Fibroblast of upper back skin (primary cell): ENCODE data around the gene WASF3.

Source experiments
- DNase-seq: peaks from one replicate; pipeline ENCODE4 v3.0.0-alpha.2; 2013

Gene WASF3

GRCh38 chr13:26688980-26689379 is 131.5 kb downstream of the WASF3 start:
- DNase-seq: no peak

DNA sequence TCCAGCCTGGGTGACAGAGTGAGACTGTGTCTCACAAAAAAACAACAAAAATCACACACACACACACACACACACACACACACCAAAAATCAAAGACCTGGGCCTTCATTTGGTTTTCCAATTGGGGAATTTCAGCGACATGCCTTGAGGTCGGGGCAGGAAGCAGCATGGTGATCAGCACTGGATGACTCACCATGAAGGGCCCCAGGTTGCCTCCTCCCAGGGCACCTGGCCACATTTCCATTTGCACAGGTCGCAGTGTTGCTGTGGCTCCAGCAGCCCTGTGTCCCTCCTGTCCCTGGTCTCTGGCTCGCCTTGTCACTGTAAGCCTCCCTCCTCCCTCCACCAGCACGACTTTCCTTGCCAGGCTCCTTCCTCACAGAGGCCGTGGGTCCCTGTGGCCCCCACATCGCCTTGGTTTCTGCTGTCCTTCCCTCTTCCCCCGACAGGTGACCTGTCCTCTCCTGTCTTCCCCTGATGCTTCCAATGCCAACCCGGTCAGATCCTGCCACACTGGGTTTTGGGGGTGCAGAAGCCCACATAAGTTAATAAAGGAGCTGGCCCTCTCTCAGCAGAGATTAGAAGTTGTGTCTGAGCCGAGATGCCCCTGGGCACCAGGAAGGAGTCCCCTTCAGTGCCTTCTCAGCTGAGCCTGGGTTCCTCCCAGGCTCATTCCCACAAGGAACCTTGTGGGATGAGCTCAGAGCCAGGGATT is 136.4 kb downstream of the WASF3 start:
- DNase-seq: no peak

- DNase-seq: no peak
These were observed 137.3 kb downstream of the WASF3 start for GRCh38 chr13:26694609-26695359.

DNA sequence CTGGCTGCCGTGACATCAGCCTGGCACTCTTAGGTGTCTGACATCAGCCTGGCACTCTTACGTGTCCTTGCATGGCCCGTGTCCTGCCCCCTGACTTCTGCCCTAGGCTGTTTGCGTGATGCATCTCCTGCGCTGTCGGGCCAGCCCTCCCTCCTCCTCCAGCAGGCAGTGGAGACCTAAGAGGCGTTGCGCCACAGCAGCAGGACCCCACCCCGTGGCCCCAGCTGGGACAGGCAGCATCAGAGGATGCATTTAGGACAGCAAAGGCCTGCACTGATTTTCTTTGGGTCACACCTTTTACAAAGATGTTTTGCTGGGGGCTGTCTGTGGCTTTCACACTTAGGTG is 137.8 kb downstream of the WASF3 start:
- DNase-seq: no peak

- no peak for DNase-seq
These were observed 138.4 kb downstream of the WASF3 start for GRCh38 chr13:26695891-26696311.

GRCh38 chr13:26697069-26697955 is 139.8 kb downstream of the WASF3 start:
- no peak for DNase-seq

DNA sequence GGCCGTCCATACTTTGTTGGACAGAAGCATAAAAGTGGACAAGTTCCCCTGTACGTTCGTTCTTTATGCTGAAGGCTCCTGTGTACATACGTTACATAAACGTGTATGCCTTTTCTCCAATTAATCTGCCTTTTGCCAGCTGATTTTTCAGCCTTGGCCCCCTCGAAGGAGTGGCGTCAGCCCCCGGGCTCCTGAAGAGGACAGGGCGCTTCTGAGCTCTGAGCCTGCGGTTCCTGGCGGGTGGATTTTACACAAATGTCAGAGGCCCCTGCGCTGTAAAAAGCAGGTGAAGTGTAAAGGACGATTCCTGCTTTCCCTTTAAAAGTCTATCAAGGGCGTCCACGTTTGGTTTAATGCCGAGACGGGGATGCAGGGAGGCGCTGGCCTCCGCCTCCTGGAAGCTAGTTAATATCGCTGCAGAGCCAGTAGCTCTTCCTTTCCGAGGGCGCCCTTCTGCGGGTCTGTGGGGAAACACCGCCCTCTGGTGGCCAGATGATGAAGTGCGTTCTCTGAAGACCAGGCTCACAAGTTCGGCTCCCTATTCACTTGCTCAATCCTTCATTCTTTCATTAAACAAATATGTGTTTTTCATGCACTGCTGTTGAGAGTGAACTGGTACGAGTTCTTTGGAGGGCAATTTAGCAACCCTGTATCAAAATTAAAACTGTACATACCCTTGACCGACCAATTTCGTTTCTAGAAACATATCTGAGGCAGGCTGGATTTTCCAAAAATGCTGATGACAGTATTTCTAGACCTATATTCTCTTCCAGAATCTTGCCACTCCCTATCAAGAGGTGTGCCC is 141.1 kb downstream of the WASF3 start:
- peak; percentile 78 for DNase-seq

- no peak for DNase-seq
These were observed 141.7 kb downstream of the WASF3 start for GRCh38 chr13:26699197-26699490.

DNA sequence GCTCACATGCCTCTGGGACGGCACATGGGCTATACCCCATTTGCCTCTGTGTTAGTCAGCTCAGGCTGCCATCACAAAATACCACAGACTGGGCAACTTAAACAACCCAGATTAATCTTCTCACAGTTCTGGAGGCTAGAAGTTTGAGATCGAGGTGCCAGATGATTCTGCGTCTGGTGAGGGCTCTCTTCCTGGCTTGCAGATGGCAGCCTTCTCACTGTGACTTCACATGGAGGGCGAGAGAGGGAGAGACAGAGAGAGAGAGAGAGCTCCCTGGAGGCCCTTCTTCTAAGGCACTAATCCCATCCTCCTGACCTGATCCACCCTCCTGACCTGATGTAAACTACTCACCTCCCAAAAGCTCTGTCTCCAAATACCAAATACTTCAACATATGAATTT is 148.1 kb downstream of the WASF3 start:
- no peak for DNase-seq

DNA sequence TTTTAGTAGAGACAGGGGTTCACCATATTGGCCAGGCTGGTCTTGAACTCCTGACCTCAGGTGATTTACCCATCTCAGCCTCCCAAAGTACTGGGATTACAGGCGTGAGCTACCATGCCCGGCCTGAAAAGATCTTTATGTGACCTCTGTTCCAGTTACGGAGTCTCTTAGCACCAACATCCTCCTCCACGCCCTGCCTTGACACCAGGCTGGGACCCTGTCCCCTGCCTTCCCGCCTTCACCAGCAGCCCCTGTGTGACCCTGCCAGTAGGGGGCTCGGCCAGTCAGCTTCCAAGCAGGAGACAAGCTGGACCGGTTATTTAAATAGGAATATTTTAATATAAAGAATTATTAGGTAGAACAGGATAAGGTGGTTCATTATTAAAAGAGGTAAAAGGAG is 148.9 kb downstream of the WASF3 start:
- DNase-seq: no peak

- DNase-seq: peak; percentile 36
These were observed 149.9 kb downstream of the WASF3 start for GRCh38 chr13:26707122-26708006.

- DNase-seq: no peak
These were observed 150.5 kb downstream of the WASF3 start for GRCh38 chr13:26708007-26708297.

DNA sequence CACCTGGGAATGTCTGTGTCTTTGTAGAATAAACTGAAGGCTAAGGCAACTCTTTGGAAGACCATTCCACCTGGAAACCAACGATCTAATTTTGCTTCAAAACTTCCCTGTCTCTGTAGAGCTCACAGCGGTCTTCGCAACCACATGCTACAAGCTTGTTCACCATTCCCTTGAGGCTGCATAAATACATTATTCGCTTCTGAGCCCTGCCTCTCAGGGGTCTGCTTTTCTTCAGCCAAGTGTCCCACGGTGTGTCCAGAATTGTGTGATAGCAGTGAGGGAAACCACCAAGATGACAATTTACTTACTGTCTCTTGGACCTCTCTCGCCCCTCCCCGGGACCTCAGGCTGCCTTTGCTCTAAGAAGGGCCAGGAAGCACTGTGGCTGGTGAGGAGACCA is 152.0 kb downstream of the WASF3 start:
- DNase-seq: no peak

- no peak for DNase-seq
These were observed 152.7 kb downstream of the WASF3 start for GRCh38 chr13:26710166-26710565.

DNA sequence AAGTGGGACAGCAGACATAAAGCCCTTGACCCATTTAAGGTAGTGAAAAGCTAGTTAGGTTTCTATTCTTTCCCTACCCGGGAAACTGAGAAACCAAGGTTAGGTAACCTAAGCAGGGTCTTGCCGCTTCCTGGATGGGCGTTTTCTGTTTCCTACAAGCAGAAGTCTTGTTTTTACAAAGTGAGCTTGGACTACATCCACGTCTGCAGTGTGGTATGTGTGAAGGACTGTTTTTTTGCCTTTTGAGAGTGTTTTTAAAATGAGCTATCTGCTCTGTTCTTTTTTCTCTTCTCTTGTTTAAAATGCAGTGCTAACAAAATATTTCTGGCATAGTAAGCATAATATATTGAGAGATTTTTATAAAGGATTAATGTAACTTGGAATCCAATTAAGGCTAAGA is 153.7 kb downstream of the WASF3 start:
- DNase-seq: no peak

GRCh38 chr13:26713341-26713740 is 155.9 kb downstream of the WASF3 start:
- DNase-seq: no peak

DNA sequence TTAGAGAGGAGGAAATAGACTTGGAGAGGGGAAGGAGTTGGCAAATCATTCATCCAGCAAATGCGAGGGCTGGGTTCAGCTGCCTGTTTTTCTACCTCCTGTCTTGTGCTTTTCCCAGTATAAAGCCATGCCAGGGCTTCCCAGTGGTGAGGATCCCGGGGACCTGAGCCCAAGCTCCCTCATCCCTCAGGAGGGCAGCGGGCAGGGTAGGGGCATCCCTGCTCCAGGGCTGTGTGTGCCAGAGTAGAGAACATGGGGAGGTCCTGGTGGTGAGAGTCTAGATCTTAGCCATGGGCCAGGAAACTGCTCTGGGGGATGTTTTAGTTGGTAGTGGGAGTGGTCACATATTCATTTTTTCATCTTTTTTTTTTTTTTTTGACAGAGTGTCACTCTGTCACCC is 159.5 kb downstream of the WASF3 start:
- no peak for DNase-seq

GRCh38 chr13:26718146-26718545 is 160.7 kb downstream of the WASF3 start:
- no peak for DNase-seq

DNA sequence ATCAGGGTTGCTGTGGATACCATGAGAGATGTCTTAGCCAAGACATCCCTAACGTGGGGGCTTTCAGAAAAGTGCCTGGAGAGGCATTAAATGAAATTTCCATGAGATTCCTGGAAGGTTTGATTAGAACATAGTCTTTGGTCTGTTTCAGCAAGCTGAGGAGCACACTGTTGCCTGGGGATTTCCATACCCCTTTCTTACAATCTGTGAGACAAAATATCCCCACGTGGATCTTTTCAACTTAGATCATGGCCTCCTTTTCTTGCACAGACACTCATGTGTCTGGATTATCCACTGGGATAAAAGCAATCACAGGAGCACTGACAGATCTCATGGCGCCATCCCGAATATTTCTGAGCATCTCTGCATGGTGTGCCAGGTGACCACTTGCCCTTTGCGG is 161.4 kb downstream of the WASF3 start:
- no peak for DNase-seq

- peak; percentile 4 for DNase-seq
These were observed 162.0 kb downstream of the WASF3 start for GRCh38 chr13:26719356-26719945.

- no peak for DNase-seq
These were observed 164.0 kb downstream of the WASF3 start for GRCh38 chr13:26721251-26722121.
